ENCODE results near the gene KRT80. TPM values are rescaled to one million over a fixed set of nuclear protein-coding genes. Genes with fewer than 3 reads are reported as not detected.

Gene KRT80
- polyA plus RNA-seq, 3 donors: 0.18 to 0.52 (median 0.37) TPM

DNA sequence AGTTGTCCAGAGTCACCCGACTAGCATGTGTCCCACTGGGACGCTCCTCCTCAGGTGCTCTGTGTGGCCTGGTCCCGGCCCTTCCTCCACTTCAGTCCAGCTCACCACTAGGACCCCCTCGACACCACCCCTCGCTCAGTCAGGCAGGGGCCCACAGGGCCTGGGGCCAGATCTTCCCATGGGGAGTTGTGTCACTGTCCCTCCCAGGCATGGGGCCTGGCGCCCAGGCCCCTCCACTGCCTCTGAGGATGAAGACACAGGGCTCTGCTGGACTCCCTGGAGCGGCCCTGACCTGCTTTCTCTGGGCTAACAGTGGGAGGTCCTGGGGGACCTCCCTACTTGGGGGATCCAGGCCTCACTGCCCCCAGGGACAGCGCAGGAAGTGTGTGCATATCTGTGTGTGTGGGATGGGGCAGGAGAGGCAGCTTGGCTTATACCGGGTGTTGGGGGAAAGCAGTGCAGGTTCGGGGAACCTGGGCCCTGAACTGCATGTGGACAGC, 43.8 kb downstream of the KRT80 start:
- H3K36me3 Mint-ChIP-seq: peaks cover 2 to 3% of the 10 kb centered on the region in 2 donors
- H3K9ac ChIP-seq (ENCODE audit: insufficient read depth, low read length, poor library complexity, severe bottlenecking): peak overlapping the region; percentile 42
- peaks cover 8 to 31% of the 10 kb centered on the region in 2 donors for H3K4me1 ChIP-seq (ENCODE audit: control insufficient read depth in 1 of 2, insufficient read depth in 2 of 2, low read length in 2 of 2)
- WGBS (ENCODE audit: insufficient coverage): 89% methylated on average over 9 of the region's 10 CpGs
- H4K20me1 ChIP-seq (ENCODE audit: insufficient read depth, low read length): no peaks in the 10 kb centered on the region
- no peaks in the 10 kb centered on the region for H3K79me2 ChIP-seq (ENCODE audit: insufficient read depth, low read length)
- no peak overlapping the region for H3K4me3 ChIP-seq (replicated peaks in 1 of 3; ENCODE audit: low read depth in 2 of 3, low read length in 3 of 3)
- H3K4me1 Mint-ChIP-seq: peaks cover 17% of the 10 kb centered on the region
- DNase-seq: no peak
- H3K9me3 Mint-ChIP-seq: no peaks in the 10 kb centered on the region
- TF ChIP-seq, protein P1, sequence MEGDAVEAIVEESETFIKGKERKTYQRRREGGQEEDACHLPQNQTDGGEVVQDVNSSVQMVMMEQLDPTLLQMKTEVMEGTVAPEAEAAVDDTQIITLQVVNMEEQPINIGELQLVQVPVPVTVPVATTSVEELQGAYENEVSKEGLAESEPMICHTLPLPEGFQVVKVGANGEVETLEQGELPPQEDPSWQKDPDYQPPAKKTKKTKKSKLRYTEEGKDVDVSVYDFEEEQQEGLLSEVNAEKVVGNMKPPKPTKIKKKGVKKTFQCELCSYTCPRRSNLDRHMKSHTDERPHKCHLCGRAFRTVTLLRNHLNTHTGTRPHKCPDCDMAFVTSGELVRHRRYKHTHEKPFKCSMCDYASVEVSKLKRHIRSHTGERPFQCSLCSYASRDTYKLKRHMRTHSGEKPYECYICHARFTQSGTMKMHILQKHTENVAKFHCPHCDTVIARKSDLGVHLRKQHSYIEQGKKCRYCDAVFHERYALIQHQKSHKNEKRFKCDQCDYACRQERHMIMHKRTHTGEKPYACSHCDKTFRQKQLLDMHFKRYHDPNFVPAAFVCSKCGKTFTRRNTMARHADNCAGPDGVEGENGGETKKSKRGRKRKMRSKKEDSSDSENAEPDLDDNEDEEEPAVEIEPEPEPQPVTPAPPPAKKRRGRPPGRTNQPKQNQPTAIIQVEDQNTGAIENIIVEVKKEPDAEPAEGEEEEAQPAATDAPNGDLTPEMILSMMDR (IDR thresholded peaks at IDR 0.05): no peak
- peak overlapping the region in 5 of 7 donors; percentile 45 to 91 (median 66) for H3K27ac Mint-ChIP-seq
- no peaks in the 10 kb centered on the region for H3K36me3 ChIP-seq (replicated peaks in 1 of 2; ENCODE audit: control insufficient read depth in 1 of 2, insufficient read depth in 2 of 2, low read length in 2 of 2)
- no peak overlapping the region for H2AFZ ChIP-seq (ENCODE audit: insufficient read depth, low read depth, low read length, poor library complexity, severe bottlenecking)
- H3K27me3 Mint-ChIP-seq (ENCODE audit: low read depth in 3 of 3): peaks cover 14 to 19% (median 16%) of the 10 kb centered on the region in 3 donors
- intact Hi-C loops (cut with micrococcal nuclease): no loop called here
- H3K27me3 ChIP-seq (ENCODE audit: control insufficient read depth in 2 of 2, insufficient read depth in 2 of 2, low read length in 2 of 2): peaks cover 0 to 11% of the 10 kb centered on the region in 2 donors
- no peak overlapping the region for H3K4me2 ChIP-seq (replicated peaks; ENCODE audit: extremely low read depth, low read length, poor library complexity, severe bottlenecking)
- peak overlapping the region in 1 of 2 donors; percentile 70 for H3K27ac ChIP-seq (ENCODE audit: low read depth in 1 of 2, low read length in 2 of 2)
- no peaks in the 10 kb centered on the region for H3K9me3 ChIP-seq (replicated peaks in 1 of 2; ENCODE audit: control insufficient read depth in 1 of 2, insufficient read depth in 1 of 2, low read length in 2 of 2)
- H3K4me3 Mint-ChIP-seq: no peak overlapping the region

DNA sequence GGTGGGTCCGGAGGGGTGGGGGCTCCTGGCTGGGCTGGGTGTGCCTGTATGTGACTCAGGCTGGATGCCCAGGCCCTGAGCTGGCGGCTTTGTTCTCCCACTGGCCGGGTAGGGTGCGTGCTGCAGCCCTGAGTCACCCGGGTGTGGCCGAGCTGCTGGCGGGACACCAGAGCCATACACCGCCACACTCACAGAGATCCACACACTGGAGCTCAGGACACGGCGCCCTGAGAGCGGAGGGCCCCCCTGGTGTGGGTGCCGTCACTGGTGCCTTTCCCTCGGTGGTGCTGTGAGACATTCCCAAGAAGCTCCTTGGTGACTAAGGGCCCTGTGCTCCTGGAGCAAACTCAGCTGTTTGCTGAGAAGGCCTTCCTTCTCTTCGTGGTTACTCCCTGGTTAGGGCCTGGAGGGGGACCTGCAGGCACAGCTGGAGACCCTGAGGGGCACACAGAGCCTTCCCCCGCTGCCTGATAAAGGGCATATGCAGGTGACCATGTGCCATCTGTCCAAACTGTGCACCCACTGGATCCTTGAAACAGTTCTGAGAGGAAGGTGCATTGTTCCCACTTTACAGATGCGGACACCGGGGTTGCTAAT, 44.3 kb downstream of the KRT80 start:
- Mint-ChIP-seq H3K27me3 (ENCODE audit: low read depth in 3 of 3) (peaks cover 9 to 15% (median 14%) of the 10 kb centered on the region in 3 donors), H3K4me3 (no peak overlapping the region), H3K27ac (peak overlapping the region in 6 of 7 donors; percentile 63 to 91 (median 76)), H3K4me1 (peaks cover 15% of the 10 kb centered on the region), H3K9me3 (no peaks in the 10 kb centered on the region), H3K36me3 (peaks cover 2 to 3% of the 10 kb centered on the region in 2 donors)
- peak overlapping the region in 1 of 2 donors; percentile 70 for H3K27ac ChIP-seq (ENCODE audit: low read depth in 1 of 2, low read length in 2 of 2)
- peaks cover 0 to 5% of the 10 kb centered on the region in 2 donors for H3K27me3 ChIP-seq (ENCODE audit: control insufficient read depth in 2 of 2, insufficient read depth in 2 of 2, low read length in 2 of 2)
- H4K20me1 ChIP-seq (ENCODE audit: insufficient read depth, low read length): no peaks in the 10 kb centered on the region
- intact Hi-C loops (cut with micrococcal nuclease): no loop called here
- H3K4me2 ChIP-seq (replicated peaks; ENCODE audit: extremely low read depth, low read length, poor library complexity, severe bottlenecking): no peak overlapping the region
- WGBS (ENCODE audit: insufficient coverage): 68% methylated on average over 16 of the region's 17 CpGs
- DNase-seq: peak; percentile 79 to 87 (median 87)
- peak overlapping the region; percentile 42 for H3K9ac ChIP-seq (ENCODE audit: insufficient read depth, low read length, poor library complexity, severe bottlenecking)
- TF ChIP-seq, protein P1 (IDR thresholded peaks at IDR 0.05): no peak
- no peak overlapping the region for H3K4me3 ChIP-seq (replicated peaks in 1 of 3; ENCODE audit: low read depth in 2 of 3, low read length in 3 of 3)
- no peak overlapping the region for H2AFZ ChIP-seq (ENCODE audit: insufficient read depth, low read depth, low read length, poor library complexity, severe bottlenecking)
- no peaks in the 10 kb centered on the region for H3K36me3 ChIP-seq (replicated peaks in 1 of 2; ENCODE audit: control insufficient read depth in 1 of 2, insufficient read depth in 2 of 2, low read length in 2 of 2)
- no peaks in the 10 kb centered on the region for H3K79me2 ChIP-seq (ENCODE audit: insufficient read depth, low read length)
- no peaks in the 10 kb centered on the region for H3K9me3 ChIP-seq (replicated peaks in 1 of 2; ENCODE audit: control insufficient read depth in 1 of 2, insufficient read depth in 1 of 2, low read length in 2 of 2)
- peaks cover 7 to 29% of the 10 kb centered on the region in 2 donors for H3K4me1 ChIP-seq (ENCODE audit: control insufficient read depth in 1 of 2, insufficient read depth in 2 of 2, low read length in 2 of 2)
